Neural cell (in vitro differentiated cells): Measurements from ENCODE around the gene SNRNP40.

Experiments
- EZH2 ChIP-seq: fragments of 200-600, 300-800 bp; shearing (Covaris generic), sonication (generic); IDR thresholded peaks from 2 replicates; pipeline ENCODE4 v1.6.1; 2014; ENCODE audit warnings: antibody characterized with exemption, low read length, borderline replicate concordance, mild to moderate bottlenecking; ENCODE audit not compliant: insufficient read depth, poor library complexity, severe bottlenecking
- SMC3 ChIP-seq: fragments of 450-650 bp; conservative IDR thresholded peaks from 2 replicates; pipeline ENCODE4 v1.6.1; 2014; ENCODE audit warnings: antibody characterized with exemption, mild to moderate bottlenecking, moderate library complexity; ENCODE audit not compliant: poor library complexity
- TF ChIP-seq, protein P1 (sequence below): fragments of 450-650 bp; IDR thresholded peaks from 2 replicates; pipeline ENCODE4 v1.5.1; 2014; ENCODE audit warnings: antibody characterized with exemption, mild to moderate bottlenecking, moderate library complexity; ENCODE audit not compliant: poor library complexity, severe bottlenecking

DNA sequence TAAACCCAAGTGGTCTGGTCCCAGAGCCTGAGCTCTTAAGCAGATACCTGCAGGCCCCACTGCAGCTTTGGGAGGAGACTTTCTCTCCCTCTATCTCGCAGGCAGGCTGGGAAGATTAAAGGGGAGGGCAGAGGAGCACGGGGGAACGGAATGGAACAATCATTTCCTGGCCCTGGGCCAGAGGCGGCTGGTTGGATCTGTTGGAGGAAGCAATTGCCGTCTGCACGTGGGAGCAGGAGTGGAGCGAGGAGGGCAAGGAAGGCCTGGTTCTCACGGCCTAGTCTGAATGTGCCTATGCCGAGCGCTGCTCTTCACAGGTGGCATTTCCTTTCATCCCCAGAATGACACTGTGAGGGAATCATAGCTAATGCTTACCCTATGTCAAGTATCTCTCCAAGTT lies 80.6 kb downstream of the SNRNP40 start:
- TF ChIP-seq EZH2 (no peak), SMC3 (no peak)
- TF ChIP-seq, protein P1, sequence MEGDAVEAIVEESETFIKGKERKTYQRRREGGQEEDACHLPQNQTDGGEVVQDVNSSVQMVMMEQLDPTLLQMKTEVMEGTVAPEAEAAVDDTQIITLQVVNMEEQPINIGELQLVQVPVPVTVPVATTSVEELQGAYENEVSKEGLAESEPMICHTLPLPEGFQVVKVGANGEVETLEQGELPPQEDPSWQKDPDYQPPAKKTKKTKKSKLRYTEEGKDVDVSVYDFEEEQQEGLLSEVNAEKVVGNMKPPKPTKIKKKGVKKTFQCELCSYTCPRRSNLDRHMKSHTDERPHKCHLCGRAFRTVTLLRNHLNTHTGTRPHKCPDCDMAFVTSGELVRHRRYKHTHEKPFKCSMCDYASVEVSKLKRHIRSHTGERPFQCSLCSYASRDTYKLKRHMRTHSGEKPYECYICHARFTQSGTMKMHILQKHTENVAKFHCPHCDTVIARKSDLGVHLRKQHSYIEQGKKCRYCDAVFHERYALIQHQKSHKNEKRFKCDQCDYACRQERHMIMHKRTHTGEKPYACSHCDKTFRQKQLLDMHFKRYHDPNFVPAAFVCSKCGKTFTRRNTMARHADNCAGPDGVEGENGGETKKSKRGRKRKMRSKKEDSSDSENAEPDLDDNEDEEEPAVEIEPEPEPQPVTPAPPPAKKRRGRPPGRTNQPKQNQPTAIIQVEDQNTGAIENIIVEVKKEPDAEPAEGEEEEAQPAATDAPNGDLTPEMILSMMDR: no peak
